HepG2 (cell line): ENCODE data around the gene ZMIZ1. TPM values are rescaled to one million over a fixed set of nuclear protein-coding genes. Genes with fewer than 3 reads are reported as not detected.

Experiments
- ATAD3A ChIP-seq: sonication (generic); formaldehyde crosslinking; IDR thresholded peaks from 2 replicates; pipeline ENCODE4 v1.4.0; 2020; ENCODE audit warnings: missing genetic modification reagents
- ATF7-NPFF ChIP-seq: sonication (generic); formaldehyde crosslinking; IDR thresholded peaks from 2 replicates; pipeline ENCODE4 v1.8.1; 2023; ENCODE audit warnings: mild to moderate bottlenecking, low read depth, missing genetic modification reagents, moderate library complexity
- FOXP1 ChIP-seq, 2 experiments: fragments of 450-650 bp in 1 of 2; IDR thresholded peaks; 2 replicates each; pipeline ENCODE4 v1.6.1; 2017 to 2018; ENCODE audit warnings: antibody characterized with exemption in 1 of 2
- HNRNPLL ChIP-seq: fragments of 200-400 bp; formaldehyde crosslinking; IDR thresholded peaks from 2 replicates; pipeline ENCODE4 v1.6.1; 2017; ENCODE audit warnings: mild to moderate bottlenecking, low read depth, low read length; ENCODE audit not compliant: poor library complexity, severe bottlenecking
- KLF13 ChIP-seq: sonication (generic); formaldehyde crosslinking; IDR thresholded peaks from 2 replicates; pipeline ENCODE4 v1.4.0; 2020; ENCODE audit warnings: mild to moderate bottlenecking, missing genetic modification reagents
- NR2F6 ChIP-seq, 2 experiments: IDR thresholded peaks; 2 replicates each; pipeline ENCODE4 v1.6.1; 2016; ENCODE audit warnings: antibody characterized with exemption in 1 of 2, mild to moderate bottlenecking in 1 of 2
- PPARG ChIP-seq: conservative IDR thresholded peaks from 2 replicates; pipeline ENCODE4 v1.6.1; 2016; ENCODE audit warnings: missing biosample characterization, missing genetic modification reagents
- RXRB ChIP-seq: IDR thresholded peaks from 2 replicates; pipeline ENCODE4 v1.6.1; 2016; ENCODE audit warnings: borderline replicate concordance, missing genetic modification reagents, missing compliant biosample characterization
- SMAD1 ChIP-seq: sonication (generic); formaldehyde crosslinking; IDR thresholded peaks from 2 replicates; pipeline ENCODE4 v1.4.0; 2020; ENCODE audit warnings: missing genetic modification reagents, low read depth, mild to moderate bottlenecking, borderline replicate concordance
- SMARCE1 ChIP-seq: fragments of 450-650 bp; IDR thresholded peaks from 2 replicates; pipeline ENCODE4 v1.6.1; 2017; ENCODE audit warnings: borderline replicate concordance
- SP1 ChIP-seq, 2 experiments: fragments of 450-650 bp in 1 of 2; sonication (generic) in 1 of 2; formaldehyde crosslinking in 1 of 2; IDR thresholded peaks; 2 replicates each; pipeline versions ENCODE4 v1.4.0 to v1.6.1; 2016 to 2020; ENCODE audit warnings: missing genetic modification reagents in 1 of 2
- SP5 ChIP-seq: IDR thresholded peaks from 2 replicates; pipeline ENCODE4 v1.6.1; 2016; ENCODE audit warnings: low read depth, borderline replicate concordance
- TOE1 ChIP-seq: sonication (generic); formaldehyde crosslinking; IDR thresholded peaks from 2 replicates; pipeline ENCODE4 v1.4.0; 2020; ENCODE audit warnings: mild to moderate bottlenecking, missing genetic modification reagents
- ZBTB38 ChIP-seq: sonication (generic); formaldehyde crosslinking; IDR thresholded peaks from 2 replicates; pipeline ENCODE4 v1.5.1; 2020; ENCODE audit warnings: mild to moderate bottlenecking, missing genetic modification reagents
- ZFP37 ChIP-seq: sonication (generic); formaldehyde crosslinking; IDR thresholded peaks from 2 replicates; pipeline ENCODE4 v1.4.0; 2020; ENCODE audit warnings: missing genetic modification reagents, borderline replicate concordance
- ZMYM4 ChIP-seq: sonication (generic); formaldehyde crosslinking; IDR thresholded peaks from 2 replicates; pipeline ENCODE4 v1.8.1; 2023; ENCODE audit warnings: mild to moderate bottlenecking, missing genetic modification reagents
- ZNF572 ChIP-seq: sonication (generic); formaldehyde crosslinking; IDR thresholded peaks from 2 replicates; pipeline ENCODE4 v1.5.1; 2020; ENCODE audit warnings: mild to moderate bottlenecking, missing genetic modification reagents
- polyA plus RNA-seq, 8 experiments: library from polyadenylated mRNA; depleted of rRNA in 3 of 8; stranded (reverse) in 7 of 8; unstranded in 1 of 8; fragments of >200 nt; fragmentation: Illumina TruSeq in 4 of 8; extraction: Trizol in 4 of 8; gene quantifications; 2 replicates each; pipeline versions ENCODE4 v1.2.1 to v1.2.3, GENCODE V29; 2011 to 2016; ENCODE audit warnings: low read depth in 4 of 8, missing spikeins in 1 of 8, mixed read lengths in 1 of 8; ENCODE audit not compliant: insufficient read depth in 1 of 8
- total RNA-seq, 5 experiments: library from RNA; depleted of rRNA; stranded (reverse); fragments of >200 nt; fragmentation: Illumina TruSeq; extraction: Trizol; gene quantifications; 2 replicates each; pipeline ENCODE4 v1.2.3, GENCODE V29; 2016; ENCODE audit warnings: low read depth in 1 of 5
- TF ChIP-seq, protein P1 (sequence below): sonication (generic); formaldehyde crosslinking; IDR thresholded peaks from 2 replicates; pipeline ENCODE4 v1.5.1; 2020; ENCODE audit warnings: mild to moderate bottlenecking, missing genetic modification reagents
- TF ChIP-seq, protein P2 (sequence below): sonication (generic); formaldehyde crosslinking; IDR thresholded peaks from 2 replicates; pipeline ENCODE4 v1.8.1; 2023; ENCODE audit warnings: mild to moderate bottlenecking, moderate library complexity, missing genetic modification reagents
- TF ChIP-seq, protein P3 (sequence below), 2 experiments: sonication (generic) in 1 of 2; formaldehyde crosslinking in 1 of 2; IDR thresholded peaks; 2 replicates each; pipeline versions ENCODE4 v1.4.0 to v1.6.1; 2016 to 2020; ENCODE audit warnings: borderline replicate concordance in 1 of 2, low read depth in 1 of 2, mild to moderate bottlenecking in 1 of 2, missing genetic modification reagents in 1 of 2

Gene ZMIZ1
- total and polyA plus RNA-seq, 2 of the 13 experiments (the other 11 are each of a cell fraction or from before 2014, with no cell fraction given), result 5.3 to 10.2 TPM

DNA sequence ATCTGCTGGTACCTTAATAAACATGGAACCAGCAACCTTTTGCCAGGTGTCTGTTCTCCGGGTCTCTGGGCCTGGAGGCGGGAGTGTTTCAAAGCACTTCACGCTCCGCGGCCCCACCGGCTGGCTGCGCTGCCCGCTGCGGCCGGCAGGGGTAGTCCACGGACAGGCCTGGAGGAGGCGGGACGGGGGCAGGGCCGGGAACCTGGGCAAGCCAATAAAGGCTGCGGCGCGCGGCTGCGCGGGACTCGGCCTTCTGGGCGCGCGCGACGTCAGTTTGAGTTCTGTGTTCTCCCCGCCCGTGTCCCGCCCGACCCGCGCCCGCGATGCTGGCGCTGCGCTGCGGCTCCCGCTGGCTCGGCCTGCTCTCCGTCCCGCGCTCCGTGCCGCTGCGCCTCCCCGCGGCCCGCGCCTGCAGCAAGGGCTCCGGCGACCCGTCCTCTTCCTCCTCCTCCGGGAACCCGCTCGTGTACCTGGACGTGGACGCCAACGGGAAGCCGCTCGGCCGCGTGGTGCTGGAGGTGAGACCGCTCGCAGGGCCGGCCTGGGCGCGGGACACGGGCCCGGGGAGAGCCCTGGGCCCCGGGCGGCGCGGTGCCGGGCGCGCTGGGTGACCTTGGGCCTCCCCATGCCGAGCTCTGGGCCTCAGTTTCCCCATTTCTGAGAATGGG, 278.6 kb downstream of the ZMIZ1 start, which contains the start of gene PPIF (continued):
- TF ChIP-seq, protein P1, sequence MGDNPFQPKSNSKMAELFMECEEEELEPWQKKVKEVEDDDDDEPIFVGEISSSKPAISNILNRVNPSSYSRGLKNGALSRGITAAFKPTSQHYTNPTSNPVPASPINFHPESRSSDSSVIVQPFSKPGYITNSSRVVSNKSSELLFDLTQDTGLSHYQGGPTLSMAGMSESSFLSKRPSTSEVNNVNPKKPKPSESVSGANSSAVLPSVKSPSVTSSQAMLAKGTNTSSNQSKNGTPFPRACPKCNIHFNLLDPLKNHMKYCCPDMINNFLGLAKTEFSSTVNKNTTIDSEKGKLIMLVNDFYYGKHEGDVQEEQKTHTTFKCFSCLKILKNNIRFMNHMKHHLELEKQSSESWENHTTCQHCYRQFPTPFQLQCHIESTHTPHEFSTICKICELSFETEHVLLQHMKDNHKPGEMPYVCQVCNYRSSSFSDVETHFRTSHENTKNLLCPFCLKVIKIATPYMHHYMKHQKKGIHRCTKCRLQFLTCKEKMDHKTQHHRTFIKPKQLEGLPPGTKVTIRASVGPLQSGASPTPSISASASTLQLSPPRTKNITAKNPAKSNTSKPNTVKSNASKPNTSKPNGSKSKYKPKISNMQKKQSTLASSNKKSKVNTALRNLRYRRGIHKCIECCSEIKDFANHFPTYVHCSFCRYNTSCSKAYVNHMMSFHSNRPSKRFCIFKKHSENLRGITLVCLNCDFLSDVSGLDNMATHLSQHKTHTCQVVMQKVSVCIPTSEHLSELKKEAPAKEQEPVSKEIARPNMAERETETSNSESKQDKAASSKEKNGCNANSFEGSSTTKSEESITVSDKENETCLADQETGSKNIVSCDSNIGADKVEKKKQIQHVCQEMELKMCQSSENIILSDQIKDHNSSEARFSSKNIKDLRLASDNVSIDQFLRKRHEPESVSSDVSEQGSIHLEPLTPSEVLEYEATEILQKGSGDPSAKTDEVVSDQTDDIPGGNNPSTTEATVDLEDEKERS (CRISPR knock-in tag), result no peak
- TF ChIP-seq HNRNPLL, result peak; percentile 53
- peak; percentile 36; the same call in 1 of the 2 replicates for TF ChIP-seq RXRB (CRISPR knock-in tag)
- TF ChIP-seq ATAD3A (CRISPR knock-in tag), result no peak
- TF ChIP-seq, protein P2, sequence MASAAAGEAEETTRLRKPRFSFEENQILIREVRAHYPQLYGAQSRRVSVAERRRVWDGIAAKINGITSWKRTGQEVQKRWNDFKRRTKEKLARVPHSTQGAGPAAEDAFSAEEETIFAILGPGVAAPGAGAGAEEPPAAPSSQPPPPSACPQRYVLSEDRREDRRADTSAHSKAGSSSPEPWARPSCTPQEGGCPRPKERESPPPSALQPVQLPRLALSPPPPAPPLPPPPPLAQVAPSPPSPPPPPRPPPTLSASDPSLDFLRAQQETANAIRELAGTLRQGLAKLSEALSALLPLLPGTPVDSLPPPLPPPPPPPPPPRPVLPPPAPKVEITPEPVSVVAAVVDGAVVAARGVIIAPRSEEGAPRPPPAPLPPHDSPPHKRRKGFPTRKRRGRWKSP (CRISPR knock-in tag), result no peak; the same call in 1 of the 2 replicates
- no peak for TF ChIP-seq TOE1
- TF ChIP-seq ATF7-NPFF (CRISPR knock-in tag), result peak; percentile 88
- peak; percentile 81; the same call in 1 of the 2 replicates for TF ChIP-seq ZMYM4 (CRISPR knock-in tag)
- TF ChIP-seq ZFP37, result no peak
- peak; percentile 69 for TF ChIP-seq SP5 (CRISPR knock-in tag)
- TF ChIP-seq, protein P3, sequence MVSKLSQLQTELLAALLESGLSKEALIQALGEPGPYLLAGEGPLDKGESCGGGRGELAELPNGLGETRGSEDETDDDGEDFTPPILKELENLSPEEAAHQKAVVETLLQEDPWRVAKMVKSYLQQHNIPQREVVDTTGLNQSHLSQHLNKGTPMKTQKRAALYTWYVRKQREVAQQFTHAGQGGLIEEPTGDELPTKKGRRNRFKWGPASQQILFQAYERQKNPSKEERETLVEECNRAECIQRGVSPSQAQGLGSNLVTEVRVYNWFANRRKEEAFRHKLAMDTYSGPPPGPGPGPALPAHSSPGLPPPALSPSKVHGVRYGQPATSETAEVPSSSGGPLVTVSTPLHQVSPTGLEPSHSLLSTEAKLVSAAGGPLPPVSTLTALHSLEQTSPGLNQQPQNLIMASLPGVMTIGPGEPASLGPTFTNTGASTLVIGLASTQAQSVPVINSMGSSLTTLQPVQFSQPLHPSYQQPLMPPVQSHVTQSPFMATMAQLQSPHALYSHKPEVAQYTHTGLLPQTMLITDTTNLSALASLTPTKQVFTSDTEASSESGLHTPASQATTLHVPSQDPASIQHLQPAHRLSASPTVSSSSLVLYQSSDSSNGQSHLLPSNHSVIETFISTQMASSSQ (IDR thresholded peaks at IDR 0.05; ENCODE audit: low read depth), result no peak
- TF ChIP-seq, protein P3 (CRISPR knock-in tag; IDR thresholded peaks at IDR 0.05; ENCODE audit: borderline replicate concordance), result no peak
- TF ChIP-seq PPARG (CRISPR knock-in tag), result 0 out of 2 replicates have a peak, but pooled peaks have one; percentile 9
- no peak for TF ChIP-seq ZNF572 (CRISPR knock-in tag)
- TF ChIP-seq SMARCE1, result no peak
- TF ChIP-seq SP1 (IDR thresholded peaks at IDR 0.05), result no peak
- peak; percentile 85 for TF ChIP-seq SP1 (CRISPR knock-in tag; IDR thresholded peaks at IDR 0.05)
- no peak for TF ChIP-seq FOXP1 (IDR thresholded peaks at IDR 0.05)
- no peak for TF ChIP-seq FOXP1 (CRISPR knock-in tag; IDR thresholded peaks at IDR 0.05)
- TF ChIP-seq NR2F6 (IDR thresholded peaks at IDR 0.05), result no peak
- TF ChIP-seq NR2F6 (CRISPR knock-in tag; IDR thresholded peaks at IDR 0.05), result peak; percentile 58; the same call in 1 of the 2 replicates
- 0 out of 2 replicates have a peak, but pooled peaks have one; percentile 58 for TF ChIP-seq ZBTB38 (CRISPR knock-in tag)
- no peak for TF ChIP-seq KLF13 (CRISPR knock-in tag)
- no peak for TF ChIP-seq SMAD1 (CRISPR knock-in tag)
